PC-3 (cell line): ENCODE results near the gene MYO7A.

Experiments
- CTCF ChIP-seq: fragments of 300-600 bp; sonication (generic); conservative IDR thresholded peaks from 2 replicates; pipeline ENCODE4 v1.5.1; 2017; ENCODE audit warnings: antibody characterized with exemption, low read depth, mild to moderate bottlenecking, low read length
- EZH2 ChIP-seq: fragments of 300-600 bp; sonication (generic); IDR thresholded peaks from one replicate; pipeline ENCODE4 v1.6.1; 2017; ENCODE audit warnings: antibody characterized with exemption, mild to moderate bottlenecking, low read length; ENCODE audit not compliant: unreplicated experiment
- EZH2phosphoT487 ChIP-seq: fragments of 300-600 bp; sonication (generic); IDR thresholded peaks from 2 replicates; pipeline ENCODE4 v1.6.1; 2018; ENCODE audit warnings: mild to moderate bottlenecking, antibody characterized with exemption, low read length, borderline replicate concordance

GRCh38 chr11:77088236-77089003, 39.6 kb upstream of the MYO7A start:
- TF ChIP-seq CTCF, result no peak
- no peak for TF ChIP-seq EZH2phosphoT487
- TF ChIP-seq EZH2, result no peak
